Natural killer cell (primary cell): ENCODE measurements around the gene UBE2L6. TPM values are rescaled to one million over a fixed set of nuclear protein-coding genes. Genes with fewer than 3 reads are reported as not detected.

Source experiments
- ATAC-seq, 3 donors: fragments of 150-1000 bp in 2 of 3; fragments of 200-7000 bp in 1 of 3; cut with Tn5 transposase; 1 replicate in 1 of 3; 2 replicates in 2 of 3; pipeline ENCODE4 v1.10.0; 2021; ENCODE audit warnings: mild to moderate bottlenecking in 2 of 3, moderate library complexity in 2 of 3
- DNase-seq, 2 donors: peaks; one replicate each; pipeline versions ENCODE4 v3.0.0 to v3.0.0-alpha.2; 2013 to 2021; ENCODE audit warnings: mixed read lengths in 1 of 2
- H3K27ac ChIP-seq: one replicate; pipeline ENCODE4 v1.5.1; 2013; ENCODE audit warnings: mild to moderate bottlenecking, low read length
- H3K27me3 ChIP-seq: one replicate; pipeline ENCODE4 v1.6.1; 2013; ENCODE audit warnings: low read length; ENCODE audit not compliant: control insufficient read depth, insufficient read depth
- H3K36me3 ChIP-seq: one replicate; pipeline ENCODE4 v1.6.1; 2013; ENCODE audit warnings: low read length; ENCODE audit not compliant: control insufficient read depth, insufficient read depth
- H3K4me1 ChIP-seq: one replicate; pipeline ENCODE4 v1.6.1; 2013; ENCODE audit warnings: low read length; ENCODE audit not compliant: control insufficient read depth, insufficient read depth
- H3K4me3 ChIP-seq: one replicate; pipeline ENCODE4 v1.5.1; 2013; ENCODE audit warnings: low read length
- H3K9me3 ChIP-seq: one replicate; pipeline ENCODE4 v1.6.1; 2013; ENCODE audit warnings: low read length; ENCODE audit not compliant: control insufficient read depth, insufficient read depth
- H3K27ac Mint-ChIP-seq, 2 donors: one replicate each; pipeline ENCODE4 v1.8.0; 2022; ENCODE audit warnings: mild to moderate bottlenecking in 2 of 2, mixed read lengths in 2 of 2, moderate library complexity in 1 of 2
- H3K27me3 Mint-ChIP-seq, 2 donors: one replicate each; pipeline ENCODE4 v1.8.0; 2022; ENCODE audit warnings: low read depth in 2 of 2, mixed read lengths in 2 of 2
- H3K36me3 Mint-ChIP-seq: one replicate; pipeline ENCODE4 v1.8.0; 2022; ENCODE audit warnings: mixed read lengths
- H3K4me1 Mint-ChIP-seq, 2 donors: one replicate each; pipeline ENCODE4 v1.8.0; 2022; ENCODE audit warnings: mixed read lengths in 2 of 2
- H3K4me3 Mint-ChIP-seq: one replicate; pipeline ENCODE4 v1.8.0; 2022; ENCODE audit warnings: mild to moderate bottlenecking, moderate library complexity, mixed read lengths
- H3K9me3 Mint-ChIP-seq, 2 donors: one replicate each; pipeline ENCODE4 v1.8.0; 2022; ENCODE audit warnings: mixed read lengths in 2 of 2
- CTCF ChIP-seq: fragments of 200-600 bp; IDR thresholded peaks from one replicate; pipeline ENCODE4 v1.8.0; 2022; ENCODE audit warnings: antibody characterized with exemption
- WGBS: methylation state at CpG from one replicate; pipeline ENCODE4 v1.1.7; 2013; ENCODE audit warnings: missing lambda C conversion rate; ENCODE audit not compliant: insufficient coverage; 5-methylcytosine and 5-hydroxymethylcytosine counted together
- intact Hi-C: fragments of 100-400 bp; cut with micrococcal nuclease; formaldehyde crosslinking; loops from one replicate; pipeline ENCODE4 v1.14.2; 2022
- total RNA-seq, 4 donors: library from RNA; stranded (reverse); fragments of 120-200 nt in 1 of 4; gene quantifications; one replicate each; pipeline versions ENCODE4 v1.2.3 to v1.2.4, GENCODE V29; 2013 to 2022

Gene UBE2L6
- total RNA-seq, 3 donors from 2014 or later (not counting 1 experiment from before 2014, with no cell fraction given), result 89.1 to 108 (median 103) TPM

GRCh38 chr11:57546869-57547475 is 20.5 kb downstream of the UBE2L6 start:
- DNase-seq, result peak in 1 of 2 donors; percentile 20
- Histone ChIP-seq H3K4me1 (peaks cover 15% of the 10 kb centered on the region), H3K27me3 (no peaks in the 10 kb centered on the region), H3K36me3 (peaks cover 27% of the 10 kb centered on the region), H3K9me3 (no peaks in the 10 kb centered on the region), H3K4me3 (no peak overlapping the region), H3K27ac (peak overlapping the region; percentile 6)
- intact Hi-C loops, result no loop called here
- Mint-ChIP-seq H3K4me3 (no peak overlapping the region), H3K9me3 (no peaks in the 10 kb centered on the region), H3K27me3 (no peaks in the 10 kb centered on the region), H3K27ac (peak overlapping the region; percentile 72 to 78), H3K4me1 (peaks cover 0 to 8% of the 10 kb centered on the region in 2 donors), H3K36me3 (no peaks in the 10 kb centered on the region)
- WGBS, result 57% methylated on average over 4 of the region's 5 CpGs
- no peak for TF ChIP-seq CTCF
- peak in 1 of 3 donors; percentile 12 for ATAC-seq

GRCh38 chr11:57546451-57546850 is 21.0 kb downstream of the UBE2L6 start:
- no peaks in the 10 kb centered on the region for H3K36me3 Mint-ChIP-seq
- no peaks in the 10 kb centered on the region for H3K9me3 Mint-ChIP-seq
- peaks cover 15% of the 10 kb centered on the region for H3K4me1 ChIP-seq
- peak overlapping the region in 1 of 2 donors; percentile 78 for H3K27ac Mint-ChIP-seq
- peaks cover 22% of the 10 kb centered on the region for H3K36me3 ChIP-seq
- 99% methylated on average over 7 of the region's 7 CpGs for WGBS
- no peak overlapping the region for H3K4me3 Mint-ChIP-seq
- H3K27ac ChIP-seq, result no peak overlapping the region
- no peak for DNase-seq
- ATAC-seq, result no peak
- no peaks in the 10 kb centered on the region for H3K27me3 ChIP-seq
- H3K4me1 Mint-ChIP-seq, result peaks cover 0 to 8% of the 10 kb centered on the region in 2 donors
- intact Hi-C loops, result no loop called here
- H3K4me3 ChIP-seq, result no peak overlapping the region
- TF ChIP-seq CTCF, result no peak
- no peaks in the 10 kb centered on the region for H3K27me3 Mint-ChIP-seq
- H3K9me3 ChIP-seq, result no peaks in the 10 kb centered on the region

- TF ChIP-seq CTCF, result no peak
- H3K4me1 Mint-ChIP-seq, result peaks cover 0 to 8% of the 10 kb centered on the region in 2 donors
- no peak overlapping the region for H3K4me3 ChIP-seq
- H3K27ac Mint-ChIP-seq, result no peak overlapping the region
- WGBS, result 98% methylated on average over 13 of the region's 13 CpGs
- H3K9me3 ChIP-seq, result no peaks in the 10 kb centered on the region
- H3K4me3 Mint-ChIP-seq, result no peak overlapping the region
- peaks cover 15% of the 10 kb centered on the region for H3K4me1 ChIP-seq
- H3K27ac ChIP-seq, result no peak overlapping the region
- no peaks in the 10 kb centered on the region for H3K27me3 Mint-ChIP-seq
- H3K9me3 Mint-ChIP-seq, result no peaks in the 10 kb centered on the region
- intact Hi-C loops, result no loop called here
- peaks cover 19% of the 10 kb centered on the region for H3K36me3 ChIP-seq
- ATAC-seq (no peak), DNase-seq (no peak)
- H3K36me3 Mint-ChIP-seq, result no peaks in the 10 kb centered on the region
- H3K27me3 ChIP-seq, result no peaks in the 10 kb centered on the region
Measured at GRCh38 chr11:57545883-57546282, 21.6 kb downstream of the UBE2L6 start.

GRCh38 chr11:57544566-57544965 is 22.9 kb downstream of the UBE2L6 start:
- intact Hi-C loops, result no loop called here
- no peak overlapping the region for H3K27ac Mint-ChIP-seq

More at GRCh38 chr11:57544566-57544965, 22.9 kb downstream of the UBE2L6 start:
- Histone ChIP-seq H3K36me3 (peaks cover 6% of the 10 kb centered on the region), H3K9me3 (no peaks in the 10 kb centered on the region), H3K27me3 (no peaks in the 10 kb centered on the region), H3K4me1 (peaks cover 15% of the 10 kb centered on the region), H3K4me3 (no peak overlapping the region), H3K27ac (no peak overlapping the region)
- Mint-ChIP-seq H3K9me3 (no peaks in the 10 kb centered on the region), H3K4me1 (peaks cover 0 to 8% of the 10 kb centered on the region in 2 donors), H3K27me3 (no peaks in the 10 kb centered on the region), H3K36me3 (no peaks in the 10 kb centered on the region), H3K4me3 (no peak overlapping the region)
- no peak for ATAC-seq
- WGBS, result 96% methylated on average over 6 of the region's 6 CpGs
- no peak for TF ChIP-seq CTCF
- no peak for DNase-seq
